IPS-18a (cell line): ENCODE data around the gene TNS1.

Experiments used
- H3K27ac ChIP-seq: one replicate; pipeline ENCODE4 v1.5.1; 2013; ENCODE audit warnings: low read length
- H3K27me3 ChIP-seq: one replicate; pipeline ENCODE4 v1.6.1; 2013; ENCODE audit warnings: mild to moderate bottlenecking, low read length; ENCODE audit not compliant: control insufficient read depth, insufficient read depth
- H3K36me3 ChIP-seq: one replicate; pipeline ENCODE4 v1.6.1; 2013; ENCODE audit warnings: low read depth, low read length; ENCODE audit not compliant: control insufficient read depth
- H3K4me1 ChIP-seq: one replicate; pipeline ENCODE4 v1.6.1; 2013; ENCODE audit warnings: low read depth, low read length; ENCODE audit not compliant: control insufficient read depth
- H3K4me3 ChIP-seq: one replicate; pipeline ENCODE4 v1.5.1; 2013; ENCODE audit warnings: low read length
- H3K9ac ChIP-seq: one replicate; pipeline ENCODE4 v1.6.1; 2013; ENCODE audit warnings: mild to moderate bottlenecking, low read length, moderate library complexity
- H3K9me3 ChIP-seq: one replicate; pipeline ENCODE4 v1.6.1; 2013; ENCODE audit warnings: low read depth, low read length; ENCODE audit not compliant: control insufficient read depth

TNS1 gene

DNA sequence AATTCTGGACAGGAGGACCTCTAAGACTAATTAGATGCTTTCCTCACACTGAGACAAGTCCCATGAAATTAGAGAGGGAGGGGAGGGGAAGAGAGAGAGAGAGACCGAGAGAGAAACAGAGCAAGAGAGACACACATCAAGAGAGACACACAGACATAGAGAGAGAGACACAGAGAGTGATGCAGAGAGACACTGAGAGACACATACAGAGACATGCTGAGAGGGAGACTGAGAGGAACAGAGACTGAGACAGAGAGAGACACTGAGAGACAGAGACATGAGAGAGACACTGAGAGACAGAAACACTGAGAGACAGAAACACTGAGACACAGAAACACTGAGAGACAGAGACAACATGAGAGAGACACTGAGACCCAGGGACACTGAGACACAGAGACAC lies 250.8 kb downstream of the TNS1 start:
- Histone ChIP-seq H3K27ac (no peak overlapping the region), H3K4me3 (no peak overlapping the region), H3K9ac (no peak overlapping the region), H3K4me1 (no peaks in the 10 kb centered on the region), H3K27me3 (no peaks in the 10 kb centered on the region), H3K36me3 (no peaks in the 10 kb centered on the region), H3K9me3 (no peaks in the 10 kb centered on the region)

DNA sequence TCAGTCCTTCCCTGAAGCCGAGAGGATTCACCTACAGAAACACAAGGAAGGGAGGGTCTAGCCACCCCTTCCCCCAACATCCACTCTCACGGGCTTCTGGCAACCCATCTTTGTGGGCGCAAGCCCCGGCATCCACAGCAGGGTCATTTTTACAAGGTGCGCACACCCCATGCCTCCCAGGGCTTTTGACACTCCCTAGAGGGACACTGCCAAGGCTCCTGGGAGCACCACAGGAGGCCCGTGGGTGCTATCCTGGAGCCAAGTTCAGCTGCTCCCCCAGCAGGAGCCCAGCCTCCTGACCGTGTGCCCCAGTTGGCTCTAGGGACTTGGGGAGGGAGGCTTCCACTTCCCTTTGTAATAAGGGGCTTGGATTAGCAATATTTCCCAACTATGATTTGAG lies 251.6 kb downstream of the TNS1 start:
- Histone ChIP-seq H3K4me3 (no peak overlapping the region), H3K9me3 (no peaks in the 10 kb centered on the region)

More for the DNA sequence above, 251.6 kb downstream of the TNS1 start:
- H3K27ac ChIP-seq: no peak overlapping the region
- H3K4me1 ChIP-seq: no peaks in the 10 kb centered on the region
- H3K36me3 ChIP-seq: no peaks in the 10 kb centered on the region
- no peak overlapping the region for H3K9ac ChIP-seq
- H3K27me3 ChIP-seq: no peaks in the 10 kb centered on the region
